Inflammatory macrophage treated with lipopolysaccharide for 4 hours (primary cell): ENCODE data around the gene DRD2.

ENCODE experiments used
- DNase-seq: peaks from one replicate; pipeline ENCODE4 v3.0.0-alpha.2; 2020

The DRD2 gene

DNA sequence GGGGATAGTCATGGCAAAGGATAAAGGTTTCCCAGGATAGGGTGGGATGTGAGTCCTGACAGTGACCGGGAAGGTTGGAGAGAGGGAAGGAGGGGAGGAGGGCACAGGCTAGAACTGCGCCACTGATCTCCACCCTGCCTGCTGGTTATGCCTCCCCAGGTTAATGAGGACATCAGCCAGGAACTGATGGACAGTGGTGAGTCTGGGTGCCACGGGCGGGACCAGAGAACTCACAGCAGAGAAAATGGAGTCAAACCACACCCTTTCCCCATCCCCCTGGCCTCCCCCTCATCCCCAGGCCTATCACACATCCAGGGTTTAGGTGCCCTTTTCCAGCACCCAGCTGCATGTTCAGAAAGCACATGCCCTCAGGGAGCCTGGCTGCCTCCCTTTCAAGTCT lies 77.4 kb downstream of the DRD2 start:
- no peak for DNase-seq

DNA sequence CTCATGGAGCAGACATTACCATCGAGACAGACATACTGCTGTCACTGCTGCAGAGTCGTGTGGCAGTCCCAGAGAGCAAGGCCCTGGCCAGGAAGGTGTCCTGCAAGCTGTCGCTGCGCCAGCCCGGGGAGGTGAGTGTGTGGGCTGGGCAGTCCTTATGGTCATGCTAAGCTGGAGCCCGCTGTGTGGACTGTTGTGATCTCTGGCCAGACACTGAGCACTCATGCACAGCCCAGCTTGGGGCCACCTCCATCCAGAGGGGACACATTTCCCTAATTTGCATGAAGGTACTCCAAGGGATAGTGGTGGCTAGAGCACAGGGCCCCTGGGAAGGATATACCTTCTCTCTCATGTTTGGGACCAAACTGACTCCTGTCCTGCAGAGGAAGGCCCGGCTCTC lies 78.0 kb downstream of the DRD2 start:
- no peak for DNase-seq

DNA sequence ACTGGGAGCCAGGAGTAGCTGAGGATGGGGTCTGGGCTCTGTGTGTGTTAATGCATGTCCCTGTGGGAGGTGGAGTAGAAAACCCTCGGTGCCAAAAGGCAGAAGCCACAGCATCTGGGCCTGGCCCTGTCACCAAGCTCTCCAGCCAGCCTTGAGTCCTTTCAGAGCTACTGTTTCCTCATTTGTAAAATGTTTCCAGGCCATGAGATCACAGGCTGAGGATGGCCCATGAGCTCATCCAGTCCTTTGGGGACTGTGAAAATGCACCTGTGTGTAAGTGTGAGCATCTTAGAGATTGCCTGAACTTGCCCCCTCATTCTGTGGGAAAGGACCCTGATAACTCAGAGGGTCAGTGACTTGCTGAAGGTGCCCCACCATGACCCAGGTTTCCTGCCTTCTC lies 78.5 kb downstream of the DRD2 start:
- DNase-seq: no peak

DNA sequence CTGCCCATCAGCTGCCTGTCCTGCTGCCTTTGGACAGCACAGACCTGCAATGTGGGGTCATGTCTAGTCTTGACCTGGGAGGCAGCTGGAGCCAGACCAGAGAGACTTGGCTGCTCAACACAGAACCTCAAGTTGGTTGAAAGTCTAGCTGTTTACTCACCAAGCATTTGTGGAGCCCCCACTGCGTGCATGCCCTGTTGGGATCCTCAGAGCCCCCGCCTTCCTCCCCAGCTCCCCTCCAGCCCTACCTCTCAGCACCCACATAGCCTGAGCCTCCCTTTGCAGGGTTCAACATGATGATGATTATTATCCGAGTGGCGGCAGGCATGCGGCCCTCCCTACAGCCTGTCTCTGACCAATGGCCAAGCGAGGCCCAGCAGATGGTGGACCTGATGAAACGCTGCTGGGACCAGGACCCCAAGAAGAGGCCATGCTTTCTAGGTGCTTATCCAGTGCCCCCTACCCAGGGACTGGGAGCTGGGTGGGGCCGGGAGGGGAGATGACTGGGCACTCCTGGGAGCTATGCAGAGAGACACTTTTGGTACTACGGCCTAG lies 79.3 kb downstream of the DRD2 start:
- DNase-seq: no peak

DNA sequence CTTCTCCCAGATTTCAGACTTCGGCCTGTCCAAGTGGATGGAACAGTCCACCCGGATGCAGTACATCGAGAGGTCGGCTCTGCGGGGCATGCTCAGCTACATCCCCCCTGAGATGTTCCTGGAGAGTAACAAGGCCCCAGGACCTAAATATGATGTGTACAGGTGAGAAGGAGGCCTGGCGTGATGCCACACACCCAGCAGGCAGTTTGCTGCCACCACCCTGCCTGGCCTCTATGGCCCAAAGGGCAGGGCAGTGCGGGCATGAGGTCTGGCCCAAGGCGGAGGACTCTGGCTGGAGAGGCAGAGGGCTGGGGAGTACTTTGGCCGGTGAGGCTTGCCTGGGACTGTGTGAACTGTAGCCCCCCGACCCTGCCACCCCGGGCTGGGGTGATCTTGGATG lies 80.3 kb downstream of the DRD2 start:
- no peak for DNase-seq

DNA sequence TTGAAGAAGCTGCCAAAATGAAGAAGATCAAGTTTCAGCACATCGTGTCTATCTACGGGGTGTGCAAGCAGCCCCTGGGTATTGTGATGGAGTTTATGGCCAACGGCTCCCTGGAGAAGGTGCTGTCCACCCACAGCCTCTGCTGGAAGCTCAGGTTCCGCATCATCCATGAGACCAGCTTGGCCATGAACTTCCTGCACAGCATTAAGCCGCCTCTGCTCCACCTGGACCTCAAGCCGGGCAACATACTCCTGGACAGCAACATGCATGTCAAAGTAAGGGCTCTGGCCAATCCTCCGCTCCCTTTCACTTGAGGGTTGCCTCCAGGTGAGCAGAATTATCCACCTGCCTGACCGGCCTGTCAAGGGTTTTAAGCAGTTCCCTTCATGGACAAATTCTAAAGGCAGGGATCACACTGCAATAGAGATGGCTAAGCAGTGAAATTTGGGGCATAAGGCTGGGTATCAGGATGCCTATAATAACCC lies 81.7 kb downstream of the DRD2 start:
- DNase-seq: no peak

GRCh38 chr11:113392236-113392921 lies 82.8 kb downstream of the DRD2 start:
- DNase-seq: no peak

- DNase-seq: no peak
Observed at GRCh38 chr11:113389272-113389671, 85.9 kb downstream of the DRD2 start.

GRCh38 chr11:113387605-113388211 lies 87.5 kb downstream of the DRD2 start, which contains the start of gene ANKK1:
Gene ANKK1 (plus strand): TSS chr11:113387779. CDS start chr11:113387885, 106 bp downstream.
- DNase-seq: no peak

- DNase-seq: no peak
Observed at GRCh38 chr11:113386866-113387265, 88.3 kb downstream of the DRD2 start.

DNA sequence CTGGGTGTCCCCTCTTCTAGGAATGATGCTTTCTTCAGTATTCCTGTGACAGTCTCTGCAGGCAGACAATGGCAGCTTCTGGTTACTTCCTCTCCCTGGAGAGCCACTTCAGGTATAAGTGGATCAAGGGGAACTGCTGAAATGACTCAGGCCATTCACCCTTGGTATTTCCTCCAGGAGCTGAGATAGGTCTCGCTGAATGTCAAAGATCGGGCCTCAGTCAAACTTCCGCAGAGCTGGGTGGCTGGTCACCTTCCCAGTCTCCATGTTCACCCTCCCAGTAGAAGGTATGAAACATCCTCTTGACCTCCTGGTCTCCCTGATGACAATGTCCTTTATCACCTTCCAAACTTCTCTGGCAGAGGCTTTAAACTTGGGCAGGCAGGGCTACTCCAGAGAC lies 89.4 kb downstream of the DRD2 start:
- no peak for DNase-seq

DNA sequence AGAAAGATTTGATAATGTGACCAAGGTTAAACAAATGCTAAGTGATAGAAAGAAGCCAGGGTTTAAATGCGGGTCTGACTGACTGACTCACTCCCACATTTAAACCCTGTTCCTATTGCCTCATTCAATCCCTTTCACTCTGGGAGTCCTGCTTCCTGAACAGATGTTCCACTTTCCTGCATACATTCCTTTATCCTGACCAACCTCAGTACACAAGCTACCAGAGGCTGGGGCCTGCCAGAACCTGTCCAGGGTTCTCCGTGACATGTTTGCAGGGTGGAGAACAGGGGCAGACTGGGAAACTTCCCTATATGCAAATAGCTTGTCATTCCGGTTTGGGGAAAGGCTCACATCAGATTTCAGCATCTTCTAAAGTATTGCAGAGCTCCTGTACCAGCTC lies 90.6 kb downstream of the DRD2 start:
- DNase-seq: no peak

DNA sequence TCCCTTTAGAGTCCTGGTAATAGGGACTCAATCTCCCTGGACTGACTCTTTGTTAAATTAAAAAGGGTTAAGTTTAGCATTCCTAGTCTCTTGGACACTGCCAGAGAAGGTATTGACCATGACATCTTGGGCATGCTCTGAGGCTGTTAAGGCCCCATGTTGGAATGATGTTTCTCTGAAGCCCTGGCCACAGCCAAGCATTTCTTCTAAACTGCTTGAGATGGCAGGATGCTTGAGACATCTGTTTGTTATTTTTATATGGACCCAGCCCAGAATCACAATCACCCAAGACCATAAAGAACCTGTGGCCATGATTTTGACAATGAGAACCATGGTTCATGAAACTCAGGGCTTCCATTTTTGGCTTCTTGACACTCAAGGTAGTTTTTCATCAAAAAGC lies 93.1 kb downstream of the DRD2 start:
- no peak for DNase-seq

DNA sequence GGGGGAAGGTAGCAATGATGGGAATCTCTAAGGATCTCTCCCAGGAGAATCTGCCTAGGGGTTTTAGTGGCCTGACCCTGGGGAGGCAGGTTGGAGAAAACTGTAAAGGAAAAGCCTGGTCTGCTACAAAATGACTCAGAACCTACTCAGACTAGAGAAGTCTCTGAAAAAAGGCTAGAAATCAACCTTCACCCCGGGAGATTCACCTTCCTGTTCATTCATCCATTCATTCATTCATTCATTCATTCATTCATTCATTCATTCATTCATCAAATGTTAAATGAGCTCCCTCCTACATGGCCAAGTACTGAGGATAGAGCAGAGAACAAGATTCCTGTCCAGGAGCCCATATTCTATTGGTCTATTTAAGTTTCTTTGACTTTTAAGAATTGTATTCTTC lies 96.5 kb downstream of the DRD2 start:
- no peak for DNase-seq

DNA sequence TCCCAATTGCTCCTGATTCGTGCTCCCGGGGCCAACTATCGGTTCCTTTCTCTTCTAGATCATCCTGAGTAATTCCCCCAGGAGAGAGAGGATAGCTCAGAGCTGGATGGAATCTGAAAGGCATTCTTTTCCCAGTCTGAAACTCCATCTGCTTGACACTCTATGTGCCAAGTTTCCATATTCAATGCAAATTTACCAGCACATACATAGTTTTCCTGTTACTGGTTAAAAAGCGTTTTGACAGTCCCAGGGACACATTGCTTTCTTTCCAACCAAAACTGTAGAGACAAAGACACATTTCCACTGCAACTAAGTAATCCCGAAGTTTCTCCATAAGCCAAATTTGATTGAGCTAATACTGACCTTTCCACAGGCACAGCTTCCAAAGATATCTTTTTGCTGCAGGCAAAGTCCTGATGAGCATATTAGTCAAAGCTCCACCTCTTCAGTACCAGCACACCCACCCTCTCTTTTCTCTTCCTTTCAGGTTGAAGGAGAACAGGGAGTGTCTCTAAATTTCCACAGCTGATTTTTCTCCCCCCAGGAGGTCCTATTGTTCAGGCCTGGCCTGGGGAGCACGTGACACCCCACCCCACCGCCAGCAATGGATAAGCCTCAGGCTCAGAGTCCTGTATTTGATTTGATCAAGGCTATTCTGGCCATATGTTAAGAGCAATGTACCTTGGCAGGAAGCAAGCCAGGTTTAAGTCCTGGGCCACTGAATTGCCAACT lies 97.4 kb downstream of the DRD2 start:
- DNase-seq: no peak

GRCh38 chr11:113376156-113376555 lies 99.0 kb downstream of the DRD2 start:
- DNase-seq: peak; percentile 6

GRCh38 chr11:113375402-113375801 lies 99.8 kb downstream of the DRD2 start:
- DNase-seq: no peak

DNA sequence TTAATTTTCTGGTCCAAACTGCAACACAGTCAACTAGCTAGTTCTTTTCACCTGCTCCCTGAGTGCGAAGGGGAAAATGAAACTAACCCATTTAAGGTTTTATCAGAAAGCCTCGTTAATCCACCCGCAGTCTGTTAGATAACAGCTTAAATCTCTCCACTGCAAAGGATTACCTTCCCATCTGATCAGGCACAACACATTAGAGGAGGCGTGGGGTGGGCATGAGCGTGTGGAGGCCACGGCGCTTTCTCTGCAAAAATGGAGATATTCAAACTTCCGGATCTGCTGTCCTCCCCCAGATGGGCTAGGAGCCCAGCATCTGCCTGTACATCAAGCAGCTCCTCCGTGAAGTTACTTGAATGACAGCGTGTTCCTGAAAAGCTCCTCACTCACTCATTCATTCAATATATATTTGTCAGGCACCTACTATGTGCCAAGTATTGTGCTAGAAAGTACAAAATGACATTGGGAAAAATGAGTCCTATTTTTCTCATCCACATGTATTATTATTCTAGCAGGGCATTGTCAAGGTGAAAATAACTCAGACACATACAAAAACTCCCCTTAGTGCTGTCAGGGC lies 101.1 kb downstream of the DRD2 start:
- no peak for DNase-seq

DNA sequence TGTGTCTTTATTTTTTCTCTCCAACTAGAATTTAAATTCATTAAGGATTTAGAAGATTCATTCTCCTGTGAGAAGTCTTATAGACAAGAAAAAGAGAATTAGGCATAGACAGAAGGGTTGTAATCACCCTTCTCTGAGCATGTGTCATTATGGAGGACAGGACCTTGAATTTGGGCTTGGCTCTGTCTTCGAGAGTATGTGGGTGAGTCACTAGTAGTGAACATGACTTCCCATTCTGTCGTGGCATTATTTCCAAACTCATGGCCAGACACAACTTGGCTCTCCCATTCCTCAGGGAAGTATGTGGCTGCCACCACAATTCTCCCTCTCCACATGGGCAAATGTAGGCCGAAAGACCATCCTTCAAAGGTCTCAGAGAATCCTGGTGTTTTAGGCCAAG lies 101.9 kb downstream of the DRD2 start:
- peak; percentile 48 for DNase-seq

- no peak for DNase-seq
Observed at GRCh38 chr11:113372309-113372708, 102.9 kb downstream of the DRD2 start.

DNA sequence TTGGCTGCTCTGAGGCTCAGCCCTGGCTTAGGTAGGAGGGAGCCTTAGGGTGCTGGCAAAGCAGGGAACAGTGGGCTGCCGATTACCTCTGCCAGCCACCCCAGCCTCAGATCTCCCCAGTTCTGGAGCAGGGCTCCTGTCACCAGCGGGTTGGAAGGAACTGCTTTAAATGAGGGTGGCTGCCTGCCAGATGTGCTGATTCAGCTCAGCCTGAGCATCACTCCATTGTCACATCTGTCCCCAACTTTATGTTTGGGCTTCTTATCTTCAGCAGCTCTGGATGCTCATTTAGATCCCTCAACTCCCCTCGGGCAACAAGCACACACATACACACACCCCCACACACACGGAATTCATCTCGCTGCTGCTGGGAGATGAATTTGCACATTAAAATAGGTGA lies 104.6 kb downstream of the DRD2 start:
- no peak for DNase-seq

- DNase-seq: no peak
Observed at GRCh38 chr11:113369411-113369810, 105.8 kb downstream of the DRD2 start.

DNA sequence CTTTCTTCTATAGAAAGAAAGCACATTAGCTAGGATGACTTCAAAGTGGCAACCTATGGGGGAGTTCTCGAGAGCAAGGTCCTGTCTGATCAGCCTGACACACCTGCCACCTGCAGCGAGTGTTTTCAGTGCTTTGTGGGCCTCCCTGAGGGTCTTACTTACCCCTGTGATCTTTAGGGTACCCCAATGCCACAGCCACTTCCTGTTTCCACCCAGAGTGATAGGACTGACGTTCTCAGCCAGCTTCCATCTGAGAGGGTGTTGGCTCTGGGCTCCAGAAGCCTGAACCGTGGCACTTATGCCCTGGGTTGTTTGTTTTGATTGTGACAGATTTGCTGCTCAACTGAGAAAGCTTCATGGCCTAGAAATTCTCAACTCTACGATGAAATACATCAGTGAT lies 109.3 kb downstream of the DRD2 start:
- no peak for DNase-seq
